GM21381 (cell line): ENCODE data around the gene RGS4.

Source experiments
- ATAC-seq: cut with Tn5 transposase; IDR thresholded peaks from one replicate; pipeline ENCODE4 v1.9.1; 2021; ENCODE audit warnings: mild to moderate bottlenecking, moderate library complexity; ENCODE audit not compliant: unreplicated experiment

Gene RGS4

DNA sequence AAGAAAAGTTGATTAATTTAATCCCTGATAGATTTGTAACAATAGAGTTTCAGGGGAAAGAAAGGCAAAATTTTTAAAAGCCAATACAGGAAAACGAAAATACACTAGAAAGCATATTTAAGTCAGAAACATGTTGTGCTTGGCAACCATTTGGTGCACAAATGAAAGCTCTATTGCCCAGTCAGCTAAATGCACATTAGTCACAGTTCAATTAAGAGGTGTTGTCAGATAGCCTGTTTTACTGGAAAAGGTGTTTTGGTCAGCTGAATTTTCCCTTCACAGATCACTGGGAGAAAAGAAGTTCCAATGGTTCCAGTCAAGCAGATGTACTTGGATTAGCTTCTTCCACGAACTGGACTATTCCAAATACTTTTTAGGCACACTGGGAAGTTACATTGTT is 25.4 kb downstream of the RGS4 start:
- ATAC-seq = no peak

GRCh38 chr1:163095213-163095612 is 26.1 kb downstream of the RGS4 start:
- ATAC-seq = no peak

DNA sequence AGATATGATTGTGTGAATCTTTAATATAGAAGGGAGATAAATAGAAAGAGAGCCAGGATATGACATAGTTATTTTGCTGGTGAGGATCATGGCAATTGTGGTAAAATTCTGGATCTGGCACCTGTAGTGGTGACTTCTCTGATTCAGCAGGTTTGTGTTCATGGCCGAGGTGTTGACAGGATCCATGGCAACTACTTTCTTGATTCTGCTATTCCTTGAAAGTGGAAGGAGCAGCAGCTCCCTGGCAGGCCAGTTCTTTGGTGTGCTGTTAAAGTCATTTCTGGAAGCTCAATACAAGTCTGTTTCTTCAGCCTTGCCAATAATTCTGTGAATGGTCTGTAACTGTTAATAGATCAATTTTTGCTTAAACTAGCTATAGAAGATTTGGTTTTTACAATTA is 33.4 kb downstream of the RGS4 start:
- no peak for ATAC-seq

GRCh38 chr1:163104385-163105099 is 35.4 kb downstream of the RGS4 start:
- ATAC-seq = no peak

DNA sequence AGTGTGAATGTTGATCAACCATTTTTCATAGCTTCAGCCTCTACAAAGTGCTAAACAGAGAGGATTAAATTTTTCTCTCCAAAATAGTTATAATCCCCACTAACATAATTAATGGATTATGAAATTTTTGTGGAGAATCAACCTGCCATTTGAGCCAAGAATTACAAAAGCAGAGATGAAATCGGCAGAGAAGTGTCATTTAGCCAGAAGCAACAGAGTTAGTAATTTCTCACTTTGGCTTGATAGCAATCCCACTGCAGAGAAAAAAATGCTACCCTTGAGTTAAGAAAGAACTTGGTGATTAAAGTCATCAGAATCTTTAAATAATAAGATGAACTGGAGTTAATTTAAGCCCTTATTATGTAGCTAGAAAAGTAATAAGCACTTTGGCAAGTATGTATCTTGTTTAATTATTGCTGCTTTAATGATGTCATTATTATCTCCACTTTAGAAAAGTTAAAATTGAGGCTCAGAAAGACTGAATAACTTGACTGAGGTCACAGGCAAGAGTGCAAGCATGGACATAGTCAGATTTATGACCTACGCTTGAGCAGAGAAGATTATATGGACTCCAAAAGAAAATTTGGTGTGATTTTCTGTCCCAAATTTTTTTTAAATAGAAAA is 37.3 kb downstream of the RGS4 start:
- ATAC-seq = no peak

DNA sequence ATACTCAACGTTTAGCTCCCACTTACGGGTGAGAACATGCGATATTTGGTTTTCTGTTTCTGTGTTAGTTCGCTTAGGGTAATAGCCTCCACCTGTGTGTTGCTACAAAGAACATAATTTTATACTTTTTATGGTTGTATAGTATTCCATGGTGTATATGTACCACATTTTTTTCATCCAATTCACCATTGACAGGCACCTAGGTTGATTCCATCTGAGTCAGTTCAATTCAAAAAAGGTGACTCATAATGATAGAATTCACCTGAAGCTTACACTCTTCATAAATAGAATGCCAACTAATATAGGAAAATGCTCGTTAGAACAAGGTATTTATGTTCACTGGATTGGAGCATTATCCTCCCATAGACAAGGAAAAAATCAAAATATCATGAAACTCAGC is 38.5 kb downstream of the RGS4 start:
- ATAC-seq = no peak

- ATAC-seq = no peak
Observed at GRCh38 chr1:163115887-163116286, 46.7 kb downstream of the RGS4 start.

- ATAC-seq = no peak
Observed at GRCh38 chr1:163119707-163120106, 50.5 kb downstream of the RGS4 start.

DNA sequence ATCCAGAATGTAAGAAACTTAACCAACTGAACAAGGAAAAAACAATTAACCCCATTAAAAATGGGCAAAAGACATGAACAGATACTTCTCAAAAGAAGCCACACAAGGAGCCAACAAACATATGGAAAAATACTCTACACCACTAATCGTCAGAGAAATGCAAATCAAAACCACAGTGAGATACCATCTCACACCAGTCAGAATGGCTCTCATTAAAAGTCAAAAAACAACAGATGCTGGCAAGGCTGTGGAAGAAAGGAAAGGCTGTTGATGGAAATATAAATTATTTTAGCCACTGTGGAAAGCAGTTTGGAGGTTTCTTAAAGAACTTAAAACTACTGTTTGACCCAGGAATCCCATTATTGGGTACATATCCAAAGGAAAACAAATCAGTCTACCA is 51.2 kb downstream of the RGS4 start:
- ATAC-seq = no peak

- ATAC-seq = no peak
Observed at GRCh38 chr1:163124812-163125211, 55.7 kb downstream of the RGS4 start.
